GM12878 (cell line): ENCODE measurements around the gene MANBA.

Experiments
- CTCF ChIP-seq, 3 experiments: IDR thresholded peaks in 2 of 3; conservative IDR thresholded peaks in 1 of 3; 2 replicates each; pipeline ENCODE4 v1.5.1; 2011; ENCODE audit warnings: low read depth in 3 of 3, low read length in 3 of 3, mild to moderate bottlenecking in 3 of 3, control low read depth in 2 of 3, moderate library complexity in 2 of 3, inconsistent platforms in 1 of 3, mixed read lengths in 1 of 3; ENCODE audit not compliant: control insufficient read depth in 2 of 3, insufficient read depth in 1 of 3; ENCODE audit errors: extremely low read depth in 1 of 3
- JUND ChIP-seq: IDR thresholded peaks from 2 replicates; pipeline ENCODE4 v1.6.1; 2012; ENCODE audit warnings: low read depth, mild to moderate bottlenecking, low read length, improper control_type of control experiment, moderate library complexity
- MAX ChIP-seq: IDR thresholded peaks from 2 replicates; pipeline ENCODE4 v1.6.1; 2012; ENCODE audit warnings: low read depth, low read length, improper control_type of control experiment
- MYC ChIP-seq: IDR thresholded peaks from 2 replicates; pipeline ENCODE4 v1.6.1; 2011; ENCODE audit warnings: mild to moderate bottlenecking, low read length, moderate library complexity, inconsistent platforms; ENCODE audit not compliant: insufficient read depth, insufficient replicate concordance, insufficient read length, severe bottlenecking
- REST ChIP-seq: IDR thresholded peaks from 2 replicates; pipeline ENCODE4 v1.6.1; 2012; ENCODE audit warnings: mild to moderate bottlenecking, low read depth, low read length
- SIX5 ChIP-seq: IDR thresholded peaks from 2 replicates; pipeline ENCODE4 v1.6.1; 2011; ENCODE audit warnings: mild to moderate bottlenecking, low read depth, low read length, moderate library complexity; ENCODE audit not compliant: severe bottlenecking
- SMAD1 ChIP-seq: fragments of 450-650 bp; IDR thresholded peaks from 2 replicates; pipeline ENCODE4 v1.6.1; 2018; ENCODE audit warnings: mild to moderate bottlenecking, low read depth; ENCODE audit not compliant: partially characterized antibody
- SMARCA5 ChIP-seq: fragments of 450-650 bp; IDR thresholded peaks from 2 replicates; pipeline ENCODE4 v1.6.1; 2017; ENCODE audit warnings: mild to moderate bottlenecking
- SUZ12 ChIP-seq: fragments of 200-600 bp; sonication (generic); IDR thresholded peaks from one replicate; pipeline ENCODE4 v1.6.1; 2018; ENCODE audit warnings: antibody characterized with exemption, mild to moderate bottlenecking; ENCODE audit not compliant: unreplicated experiment
- TCF3 ChIP-seq: IDR thresholded peaks from 2 replicates; pipeline ENCODE4 v1.6.1; 2012; ENCODE audit warnings: low read depth, mild to moderate bottlenecking, low read length, borderline replicate concordance; ENCODE audit not compliant: insufficient read depth

- TF ChIP-seq CTCF (IDR thresholded peaks at IDR 0.05 in 2 of 3, conservative IDR thresholded peaks at IDR 0.05 in 1 of 3; ENCODE audit: control insufficient read depth in 2 of 3, extremely low read depth in 1 of 3, insufficient read depth in 1 of 3, low read depth in 3 of 3, low read length in 3 of 3) (no peak), JUND (0 out of 2 replicates have a peak, but pooled peaks have one; percentile 11), SIX5 (no peak), SMARCA5 (no peak; the same call in 1 of the 2 replicates), MYC (no peak), MAX (no peak; the same call in 1 of the 2 replicates), REST (peak; percentile 57; the same call in 1 of the 2 replicates), TCF3 (no peak), SUZ12 (no peak), SMAD1 (no peak)
These were observed 73.3 kb downstream of the MANBA start for GRCh38 chr4:102687373-102687981.
